Measurements from ENCODE around the gene PYCARD.

PYCARD gene

GRCh38 chr16:31213877-31214707 is 11.5 kb upstream of the PYCARD start, which contains the start of gene TRIM72:
Gene TRIM72 (plus strand): TSS chr16:31214119. CDS start chr16:31214739, 620 bp downstream.
- H3K4me3 ChIP-seq (ENCODE audit: low read length), result no peak within 1 kb of the TSS
- no peak within 1 kb of the TSS for H2AFZ ChIP-seq (ENCODE audit: low read depth, low read length)
- no peaks in the 10 kb centered on the region for H3K27me3 ChIP-seq (ENCODE audit: low read depth, low read length)
- H3K27ac ChIP-seq (ENCODE audit: low read length), result no peak within 1 kb of the TSS
- no peaks in the 10 kb centered on the region for H4K20me1 ChIP-seq (ENCODE audit: insufficient read depth, low read length)
- H3K4me2 ChIP-seq (ENCODE audit: low read length), result no peak within 1 kb of the TSS
- peaks cover 9% of the 10 kb centered on the region for H3K4me1 ChIP-seq (ENCODE audit: low read length)
- H3K79me2 ChIP-seq (ENCODE audit: low read length), result no peaks in the 10 kb centered on the region
- H3K9me3 ChIP-seq (ENCODE audit: insufficient read depth, low read length), result no peaks in the 10 kb centered on the region
- H3K36me3 ChIP-seq (replicated peaks; ENCODE audit: low read depth, low read length), result no peaks in the 10 kb centered on the region
- H3K9ac ChIP-seq (ENCODE audit: low read length), result no peak within 1 kb of the TSS
- TF ChIP-seq CTCF (IDR thresholded peaks at IDR 0.05; ENCODE audit: low read depth, low read length) (no peak), EZH2phosphoT487 (IDR thresholded peaks at IDR 0.05; ENCODE audit: low read depth) (no peak)

- Histone ChIP-seq H3K4me2 (ENCODE audit: low read length) (no peak overlapping the region), H3K27ac (ENCODE audit: low read length) (no peak overlapping the region), H3K79me2 (ENCODE audit: low read length) (no peaks in the 10 kb centered on the region), H3K9ac (ENCODE audit: low read length) (no peak overlapping the region), H3K4me3 (ENCODE audit: low read length) (no peak overlapping the region), H2AFZ (ENCODE audit: low read depth, low read length) (no peak overlapping the region), H3K4me1 (ENCODE audit: low read length) (peaks cover 10% of the 10 kb centered on the region), H3K36me3 (replicated peaks; ENCODE audit: low read depth, low read length) (no peaks in the 10 kb centered on the region), H3K27me3 (ENCODE audit: low read depth, low read length) (no peaks in the 10 kb centered on the region), H3K9me3 (ENCODE audit: insufficient read depth, low read length) (no peaks in the 10 kb centered on the region), H4K20me1 (ENCODE audit: insufficient read depth, low read length) (no peaks in the 10 kb centered on the region)
- TF ChIP-seq EZH2phosphoT487 (IDR thresholded peaks at IDR 0.05; ENCODE audit: low read depth) (no peak), CTCF (IDR thresholded peaks at IDR 0.05; ENCODE audit: low read depth, low read length) (no peak)
Observed at GRCh38 chr16:31213342-31213741, 10.8 kb upstream of the PYCARD start.

GRCh38 chr16:31206776-31207175 is 4.2 kb upstream of the PYCARD start:
- Histone ChIP-seq H2AFZ (ENCODE audit: low read depth, low read length) (no peak overlapping the region), H3K4me1 (ENCODE audit: low read length) (peaks cover 30% of the 10 kb centered on the region), H3K4me2 (ENCODE audit: low read length) (no peak overlapping the region), H3K4me3 (ENCODE audit: low read length) (no peak overlapping the region), H3K27ac (ENCODE audit: low read length) (no peak overlapping the region), H3K9ac (ENCODE audit: low read length) (no peak overlapping the region), H4K20me1 (ENCODE audit: insufficient read depth, low read length) (no peaks in the 10 kb centered on the region), H3K9me3 (ENCODE audit: insufficient read depth, low read length) (no peaks in the 10 kb centered on the region), H3K27me3 (ENCODE audit: low read depth, low read length) (no peaks in the 10 kb centered on the region), H3K36me3 (replicated peaks; ENCODE audit: low read depth, low read length) (no peaks in the 10 kb centered on the region), H3K79me2 (ENCODE audit: low read length) (no peaks in the 10 kb centered on the region)
- TF ChIP-seq CTCF (IDR thresholded peaks at IDR 0.05; ENCODE audit: low read depth, low read length), result no peak

GRCh38 chr16:31204871-31205666 is 2.5 kb upstream of the PYCARD start:
- H3K4me3 ChIP-seq (ENCODE audit: low read length), result no peak overlapping the region
- H3K79me2 ChIP-seq (ENCODE audit: low read length), result no peaks in the 10 kb centered on the region
- no peak overlapping the region for H3K9ac ChIP-seq (ENCODE audit: low read length)
- TF ChIP-seq CTCF (IDR thresholded peaks at IDR 0.05; ENCODE audit: low read depth, low read length), result no peak
- H2AFZ ChIP-seq (ENCODE audit: low read depth, low read length), result no peak overlapping the region
- H3K27me3 ChIP-seq (ENCODE audit: low read depth, low read length), result no peaks in the 10 kb centered on the region
- peaks cover 37% of the 10 kb centered on the region for H3K4me1 ChIP-seq (ENCODE audit: low read length)
- no peak overlapping the region for H3K27ac ChIP-seq (ENCODE audit: low read length)
- H4K20me1 ChIP-seq (ENCODE audit: insufficient read depth, low read length), result 0 out of 2 replicates have a peak, but pooled peaks cover 4% of the 10 kb centered on the region
- no peaks in the 10 kb centered on the region for H3K9me3 ChIP-seq (ENCODE audit: insufficient read depth, low read length)
- no peak overlapping the region for H3K4me2 ChIP-seq (ENCODE audit: low read length)
- no peaks in the 10 kb centered on the region for H3K36me3 ChIP-seq (replicated peaks; ENCODE audit: low read depth, low read length)
